ENCODE results near the gene FCHSD2. TPM values are rescaled to one million over a fixed set of nuclear protein-coding genes. Genes with fewer than 3 reads are reported as not detected.
"Not testable (repeated sequence)": the region's sequence is repeated elsewhere in the genome, so short reads cannot be mapped to it uniquely, and the experiment has no call there.

Gene FCHSD2
- total RNA-seq, 2 experiments from 2014 or later: 53.3 to 60.1 TPM

DNA sequence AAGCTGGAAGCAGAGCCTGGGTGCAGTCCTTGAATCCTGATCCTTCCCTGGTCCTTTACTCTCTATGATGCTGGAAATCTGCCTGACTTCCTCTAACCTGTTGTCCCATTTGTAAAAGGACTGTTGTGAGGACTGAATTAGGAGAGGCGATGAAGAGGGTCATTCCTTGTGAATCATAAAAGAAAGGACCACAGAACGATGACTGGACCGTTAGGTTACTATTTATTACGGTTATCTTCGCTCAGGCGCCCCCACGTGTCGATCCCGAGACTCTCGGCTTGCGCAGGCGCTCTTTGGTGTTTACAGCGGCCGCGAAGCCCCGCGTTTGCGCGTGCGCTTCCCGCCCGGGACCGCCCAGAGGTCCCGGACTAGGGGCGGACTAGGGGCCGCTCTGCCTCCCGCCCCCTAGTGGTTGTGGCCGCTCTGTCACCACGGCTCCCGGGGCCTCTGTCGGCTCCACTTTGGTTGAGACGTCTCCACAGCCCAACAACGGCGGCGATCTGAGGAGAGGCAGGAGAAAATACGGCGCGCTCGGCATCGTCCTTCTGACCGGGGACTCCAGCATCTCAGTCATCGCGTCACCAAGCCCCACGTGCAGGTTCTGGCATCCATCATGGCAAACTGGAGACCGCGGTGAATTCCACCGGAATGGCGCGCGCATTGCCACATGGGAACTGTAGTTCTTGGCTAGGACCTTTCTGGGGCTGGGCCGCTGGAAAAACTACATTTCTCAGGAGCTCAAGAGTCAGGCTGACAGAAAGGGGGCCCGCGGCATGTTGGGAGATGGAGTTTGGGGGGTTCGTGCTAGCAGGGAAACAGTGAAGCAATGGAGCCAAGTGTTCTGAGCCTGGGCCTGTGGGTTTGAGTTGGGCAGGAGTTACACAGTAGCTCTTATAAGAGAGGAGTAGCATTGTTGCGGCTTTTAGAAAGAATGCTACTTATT lies 348.4 kb downstream of the FCHSD2 start, which contains the start of gene STARD10:
TSS of gene STARD10 (minus strand) at position 623 of the 943 bp plus-strand sequence. CDS start 12,866 bp downstream, outside the sequence.
- peak; percentile 96 for ATAC-seq (ENCODE audit: low read depth)
- Mint-ChIP-seq H3K9me3 (no peaks in the 10 kb centered on the region), H3K27me3 (no peaks in the 10 kb centered on the region), H3K4me1 (peaks cover 17% of the 10 kb centered on the region), H3K4me3 (peak within 1 kb of the TSS; percentile 96), H3K27ac (peak within 1 kb of the TSS; percentile 99), H3K36me3 (no peaks in the 10 kb centered on the region)
- POLR2A ChIA-PET: interaction anchor here (0.6 to 2.5 kb wide), 13 partner anchors 9 to 733 kb away, joined by 3 to 17 read pairs (median 6); partner anchors contain the start of gene ATG16L2
- peak; percentile 97 for DNase-seq

- Mint-ChIP-seq H3K9me3 (no peaks in the 10 kb centered on the region), H3K4me3 (peak overlapping the region; percentile 96), H3K36me3 (no peaks in the 10 kb centered on the region), H3K27ac (peak overlapping the region; percentile 99), H3K27me3 (no peaks in the 10 kb centered on the region), H3K4me1 (peaks cover 19% of the 10 kb centered on the region)
- no peak for ATAC-seq (ENCODE audit: low read depth)
- POLR2A ChIA-PET: interaction anchor here (0.6 to 2.5 kb wide), 9 partner anchors 11 to 89 kb away, joined by 3 to 17 read pairs (median 6); partner anchors contain the start of gene ATG16L2
- no peak for DNase-seq
Observed at GRCh38 chr11:72793076-72793424, 349.1 kb downstream of the FCHSD2 start.

- POLR2A ChIA-PET: interaction anchor here (0.6 to 2.5 kb wide), 8 partner anchors 10 to 89 kb away, joined by 3 to 13 read pairs (median 5); no protein-coding TSS in a partner anchor
- H3K4me3 Mint-ChIP-seq: no peak overlapping the region
- H3K9me3 Mint-ChIP-seq: no peaks in the 10 kb centered on the region
- no peak for ATAC-seq (ENCODE audit: low read depth)
- H3K27ac Mint-ChIP-seq: peak overlapping the region; percentile 99
- no peaks in the 10 kb centered on the region for H3K27me3 Mint-ChIP-seq
- DNase-seq: no peak
- H3K4me1 Mint-ChIP-seq: peaks cover 24% of the 10 kb centered on the region
- H3K36me3 Mint-ChIP-seq: no peaks in the 10 kb centered on the region
Observed at GRCh38 chr11:72792437-72793021, 349.6 kb downstream of the FCHSD2 start.

GRCh38 chr11:72791228-72791627 lies 350.9 kb downstream of the FCHSD2 start:
- peaks cover 34% of the 10 kb centered on the region for H3K4me1 Mint-ChIP-seq
- POLR2A ChIA-PET; DNase-seq; H3K36me3 Mint-ChIP-seq; H3K4me3 Mint-ChIP-seq; H3K27me3 Mint-ChIP-seq; H3K9me3 Mint-ChIP-seq; H3K27ac Mint-ChIP-seq; ATAC-seq (ENCODE audit: low read depth): not testable (repeated sequence)

DNA sequence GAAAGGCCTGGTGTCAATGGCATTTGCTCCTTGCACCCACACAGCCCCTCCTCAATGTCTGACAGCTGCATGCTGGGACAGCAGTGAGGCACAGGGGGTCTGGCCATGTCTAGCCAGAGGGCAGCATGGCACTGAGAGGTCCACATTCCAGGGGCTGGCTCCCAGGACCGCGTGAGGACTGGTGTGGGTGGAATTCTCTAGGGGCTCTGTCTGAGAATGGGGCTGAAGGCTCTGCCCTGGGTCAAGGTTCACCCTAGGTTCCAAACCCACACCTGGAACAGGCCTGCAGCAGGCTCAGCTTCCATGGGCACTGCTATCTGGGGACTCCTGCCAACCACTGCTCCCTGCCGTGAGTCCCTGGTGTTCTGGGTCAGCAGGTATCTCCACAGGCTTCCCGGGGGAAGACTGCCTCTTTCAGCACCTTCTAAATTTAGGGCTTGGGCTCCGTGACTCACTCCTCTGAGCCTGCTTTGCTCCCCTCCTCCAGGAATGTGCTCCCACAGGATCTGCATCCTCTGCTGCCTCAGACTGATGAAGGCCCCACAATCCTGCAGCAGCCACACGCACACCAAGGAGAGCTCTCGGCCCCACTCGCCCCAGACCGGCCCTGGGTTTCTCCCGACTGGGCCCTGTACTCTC lies 352.5 kb downstream of the FCHSD2 start:
- ATAC-seq (ENCODE audit: low read depth) (no peak), DNase-seq (no peak)
- no peaks in the 10 kb centered on the region for H3K9me3 Mint-ChIP-seq
- H3K36me3 Mint-ChIP-seq: no peaks in the 10 kb centered on the region
- H3K4me3 Mint-ChIP-seq: no peak overlapping the region
- peaks cover 34% of the 10 kb centered on the region for H3K4me1 Mint-ChIP-seq
- no peak overlapping the region for H3K27ac Mint-ChIP-seq
- POLR2A ChIA-PET: interaction anchor here (1.0 to 1.3 kb wide), 4 partner anchors 8 to 68 kb away, joined by 3 to 8 read pairs (median 4); no protein-coding TSS in a partner anchor
- no peaks in the 10 kb centered on the region for H3K27me3 Mint-ChIP-seq

DNA sequence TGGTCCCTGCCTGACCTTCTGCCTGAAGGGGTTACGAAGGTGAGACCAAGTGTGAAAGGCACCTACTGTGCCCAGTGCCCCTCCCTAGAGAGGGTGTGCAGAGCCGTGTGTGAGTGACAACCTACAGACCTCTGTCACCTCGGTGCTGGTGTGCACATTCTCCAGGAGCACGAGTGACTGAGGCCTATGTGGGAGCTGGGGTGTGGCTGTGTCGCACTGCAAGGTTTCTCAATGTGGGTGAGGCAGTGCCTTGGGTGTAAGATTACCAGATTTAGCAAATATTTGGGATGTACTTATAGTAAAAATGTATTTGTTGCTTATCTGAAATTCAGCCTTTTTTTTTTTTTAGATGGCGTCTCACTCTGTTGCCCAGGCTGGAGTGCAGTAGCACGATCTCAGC lies 353.9 kb downstream of the FCHSD2 start:
- H3K9me3 Mint-ChIP-seq: no peaks in the 10 kb centered on the region
- POLR2A ChIA-PET: interaction anchor here (0.6 to 1.1 kb wide), 3 partner anchors 27 to 677 kb away, joined by 3 to 4 read pairs (median 4); no protein-coding TSS in a partner anchor
- H3K4me1 Mint-ChIP-seq: peaks cover 30% of the 10 kb centered on the region
- peaks cover 2% of the 10 kb centered on the region for H3K27me3 Mint-ChIP-seq
- peak overlapping the region; percentile 56 for H3K27ac Mint-ChIP-seq
- DNase-seq: no peak
- no peak for ATAC-seq (ENCODE audit: low read depth)
- H3K36me3 Mint-ChIP-seq: no peaks in the 10 kb centered on the region
- H3K4me3 Mint-ChIP-seq: peak overlapping the region; percentile 35

GRCh38 chr11:72787216-72788104 lies 354.7 kb downstream of the FCHSD2 start:
- Mint-ChIP-seq H3K9me3 (no peaks in the 10 kb centered on the region), H3K4me3 (peak overlapping the region; percentile 78), H3K36me3 (no peaks in the 10 kb centered on the region), H3K27me3 (peaks cover 4% of the 10 kb centered on the region), H3K4me1 (peaks cover 23% of the 10 kb centered on the region), H3K27ac (peak overlapping the region; percentile 84)
- POLR2A ChIA-PET: interaction anchor here (0.7 to 1.4 kb wide), 4 partner anchors 50 to 676 kb away, joined by 3 to 6 read pairs (median 5); no protein-coding TSS in a partner anchor
- peak; percentile 69 for ATAC-seq (ENCODE audit: low read depth)
- DNase-seq: peak; percentile 50

Other genes with a start within 250 kb of the FCHSD2 start
- not detected for gene P2RY2, start 76.0 kb upstream of the FCHSD2 start, total RNA-seq
- gene P2RY6, start 130.0 kb upstream of the FCHSD2 start, total RNA-seq: under 1 TPM in 1 of 2 experiments, not detected in 1; 0.44 TPM
- gene ARHGEF17, start 166.0 kb upstream of the FCHSD2 start, total RNA-seq: not detected
- gene RELT, start 234.1 kb upstream of the FCHSD2 start, total RNA-seq: 10 to 100 TPM; 26.2 to 28.4 TPM

All from activated naive CD8-positive, alpha-beta T cell treated with anti-CD3 and anti-CD28 coated beads, Interleukin-2, amount 10 ng/mL, durations not matched to agents 7 days and 5 days (primary cell).